ENCODE measurements around the gene PHLDA1. TPM values are rescaled to one million over a fixed set of nuclear protein-coding genes. Genes with fewer than 3 reads are reported as not detected.

Gene PHLDA1
- total and polyA plus RNA-seq, 9 of the 15 experiments (the other 6 are each of a cell fraction or from before 2014, with no cell fraction given) = 0.15 to 2.9 (median 0.54) TPM

DNA sequence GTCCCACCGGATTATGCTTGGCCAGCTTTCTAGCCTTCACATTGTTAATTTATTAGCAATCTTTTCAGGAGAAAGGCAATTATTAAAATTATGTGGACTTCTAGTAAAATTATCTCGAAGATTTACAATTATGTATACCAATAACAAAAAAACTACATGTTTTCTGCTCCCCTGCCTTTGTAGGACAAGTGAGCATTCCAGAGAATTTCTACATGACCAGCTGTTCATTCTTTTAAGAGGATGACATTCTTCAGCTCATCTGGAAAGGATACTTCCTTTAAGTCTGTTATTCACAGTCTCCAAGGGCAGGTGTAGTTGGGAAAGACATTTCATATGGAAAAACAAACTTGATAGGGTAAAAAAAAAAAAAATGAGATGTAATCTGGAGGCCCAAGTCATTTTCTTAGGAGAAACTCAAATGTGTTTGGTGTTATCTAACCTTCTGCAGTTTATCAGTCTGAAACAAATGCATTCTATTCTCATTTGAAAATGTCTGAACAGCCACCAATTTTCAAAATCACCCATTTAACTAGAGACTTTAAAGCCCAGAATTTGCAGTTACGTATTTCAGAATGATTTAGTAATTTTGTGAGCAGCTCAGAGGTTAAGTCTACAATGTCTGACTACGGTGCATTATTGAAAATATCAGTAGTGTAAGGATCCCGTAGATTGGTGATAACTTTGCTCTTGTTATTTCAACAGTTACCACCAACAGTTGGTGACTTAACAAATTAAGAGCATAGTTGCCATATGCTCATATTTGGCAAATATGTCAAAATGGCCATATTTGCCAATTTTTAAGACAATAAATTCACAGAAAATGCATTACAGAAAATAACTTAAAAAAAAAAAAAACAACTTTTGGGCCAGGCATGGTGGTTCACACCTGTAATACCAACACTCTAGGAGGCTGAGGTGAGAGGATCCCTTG is 1.8 kb upstream of the PHLDA1 start (continued):
- TF ChIP-seq MECOM (CRISPR knock-in tag; IDR thresholded peaks at IDR 0.05) (no peak), SOX6 (IDR thresholded peaks at IDR 0.05) (peak; percentile 71; the same call in 1 of the 2 replicates), CREB3L1 (IDR thresholded peaks at IDR 0.05; ENCODE audit: borderline replicate concordance, low read depth) (no peak), FOSL1 (tag; conservative IDR thresholded peaks at IDR 0.05) (0 out of 2 replicates have a peak, but pooled peaks have one; percentile 31), ZNF41 (CRISPR knock-in tag; conservative IDR thresholded peaks at IDR 0.05) (no peak), KDM1A (IDR thresholded peaks at IDR 0.05) (0 out of 4 replicates have a peak, but pooled peaks of 1 of the 2 experiments have one; percentile 12), HDAC1 (IDR thresholded peaks at IDR 0.05) (0 out of 4 replicates have a peak, but pooled peaks of 1 of the 2 experiments have one; percentile 24), ZNF133 (CRISPR knock-in tag; IDR thresholded peaks at IDR 0.05) (no peak), PHB (CRISPR knock-in tag; IDR thresholded peaks at IDR 0.05) (no peak), ZNF518B (CRISPR knock-in tag; IDR thresholded peaks at IDR 0.05) (no peak), ZNF263 (CRISPR knock-in tag; IDR thresholded peaks at IDR 0.05; ENCODE audit: borderline replicate concordance) (no peak)
- TF ChIP-seq, protein P1, sequence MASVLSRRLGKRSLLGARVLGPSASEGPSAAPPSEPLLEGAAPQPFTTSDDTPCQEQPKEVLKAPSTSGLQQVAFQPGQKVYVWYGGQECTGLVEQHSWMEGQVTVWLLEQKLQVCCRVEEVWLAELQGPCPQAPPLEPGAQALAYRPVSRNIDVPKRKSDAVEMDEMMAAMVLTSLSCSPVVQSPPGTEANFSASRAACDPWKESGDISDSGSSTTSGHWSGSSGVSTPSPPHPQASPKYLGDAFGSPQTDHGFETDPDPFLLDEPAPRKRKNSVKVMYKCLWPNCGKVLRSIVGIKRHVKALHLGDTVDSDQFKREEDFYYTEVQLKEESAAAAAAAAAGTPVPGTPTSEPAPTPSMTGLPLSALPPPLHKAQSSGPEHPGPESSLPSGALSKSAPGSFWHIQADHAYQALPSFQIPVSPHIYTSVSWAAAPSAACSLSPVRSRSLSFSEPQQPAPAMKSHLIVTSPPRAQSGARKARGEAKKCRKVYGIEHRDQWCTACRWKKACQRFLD (CRISPR knock-in tag; IDR thresholded peaks at IDR 0.05) = no peak

All from K562 (cell line).